GM19238 (cell line): ENCODE data around the gene ARID1B.

Source experiments
- DNase-seq: peaks from one replicate; pipeline ENCODE4 v3.0.0; 2011; ENCODE audit warnings: low spot score; ENCODE audit not compliant: insufficient read length

Gene ARID1B

DNA sequence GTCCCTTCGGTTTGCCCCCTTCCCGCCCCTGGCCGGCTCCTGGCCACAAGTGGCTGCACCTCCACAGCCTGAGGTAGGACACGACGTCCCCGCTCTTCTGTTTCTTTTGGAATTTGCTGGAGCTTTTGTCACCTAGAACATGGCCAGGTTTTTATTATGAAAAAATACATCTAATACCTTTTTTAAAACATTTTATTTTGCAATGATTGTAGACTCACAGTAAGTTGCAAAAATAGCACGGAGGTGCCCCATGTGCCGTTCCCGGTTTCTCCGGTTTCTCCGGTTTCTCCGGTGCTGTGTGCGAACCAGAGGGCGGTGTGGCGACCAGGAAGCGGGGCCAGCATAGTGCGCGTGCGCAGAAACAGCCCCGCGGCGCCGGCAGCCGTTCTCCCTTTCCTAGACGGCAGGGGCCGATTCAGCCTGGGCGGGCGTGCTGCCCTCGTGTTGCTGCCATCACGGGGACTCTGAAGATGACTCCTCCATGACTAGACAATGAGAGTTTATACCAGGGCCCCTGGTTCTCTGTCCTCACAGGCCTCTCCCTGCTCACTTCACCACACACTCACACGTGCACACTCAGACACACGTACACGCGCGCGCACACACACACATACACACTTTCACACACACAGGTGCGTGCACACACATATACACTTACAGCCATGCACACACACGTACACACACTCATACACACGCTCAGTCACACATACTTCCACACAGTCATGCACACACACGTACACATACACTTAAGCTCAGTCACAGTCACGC is 444.1 kb downstream of the ARID1B start:
- peak; percentile 81 for DNase-seq

DNA sequence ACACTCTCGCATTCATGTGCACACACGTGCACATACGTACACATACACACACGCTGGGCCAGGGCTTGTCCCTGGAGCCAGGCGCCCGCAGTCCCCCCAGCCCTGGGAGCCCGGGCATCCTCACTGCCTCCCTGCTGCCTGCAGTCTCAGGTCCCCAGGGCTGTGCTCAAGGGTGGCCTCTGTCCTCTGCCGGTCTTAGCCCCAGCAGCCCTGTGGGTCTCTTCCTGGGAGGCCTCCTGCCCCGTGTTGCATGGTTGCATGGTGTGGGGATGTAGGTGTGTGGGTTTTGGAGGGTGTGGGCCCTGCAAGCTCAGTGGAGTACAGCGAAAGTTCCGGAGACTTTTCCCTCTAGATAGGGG is 444.6 kb downstream of the ARID1B start:
- no peak for DNase-seq

DNA sequence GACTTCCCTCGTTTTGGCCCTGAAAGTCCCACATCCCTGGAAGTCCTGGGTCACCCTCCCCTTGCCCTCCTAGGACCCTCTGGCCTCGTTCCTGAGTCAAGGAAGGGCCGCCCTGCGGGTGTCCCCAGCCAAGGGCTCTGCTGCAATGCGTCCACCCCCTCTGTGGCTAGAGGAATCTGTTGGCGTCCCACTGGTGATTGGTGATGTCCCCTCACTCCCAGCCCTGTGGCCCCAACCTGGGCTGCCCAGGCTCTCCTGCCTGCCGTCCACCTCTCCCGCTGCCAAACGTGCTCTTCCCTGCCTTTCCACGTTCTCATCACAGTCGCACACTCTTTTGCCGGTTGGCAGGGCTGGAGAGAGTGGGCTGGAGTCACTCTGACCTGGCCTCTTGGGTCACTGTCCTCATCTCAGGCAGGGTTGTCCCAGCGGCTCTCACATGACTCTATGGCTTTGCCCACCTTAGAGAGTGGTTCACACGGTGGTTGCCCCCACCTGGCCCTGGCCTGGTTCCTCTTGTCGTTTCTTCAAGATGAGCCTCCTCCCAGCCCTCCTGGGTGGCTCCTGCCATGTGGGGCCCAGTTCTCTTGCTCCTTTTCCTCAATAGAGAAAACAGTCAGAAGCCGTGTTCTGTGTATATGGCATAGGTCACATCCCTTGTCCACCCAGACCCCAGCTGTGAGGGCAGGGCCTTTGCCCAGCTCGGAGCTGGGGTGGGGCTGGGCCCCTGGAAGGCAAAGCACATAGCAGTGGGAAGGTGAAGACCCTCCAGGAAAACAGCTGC is 445.2 kb downstream of the ARID1B start:
- DNase-seq = no peak

DNA sequence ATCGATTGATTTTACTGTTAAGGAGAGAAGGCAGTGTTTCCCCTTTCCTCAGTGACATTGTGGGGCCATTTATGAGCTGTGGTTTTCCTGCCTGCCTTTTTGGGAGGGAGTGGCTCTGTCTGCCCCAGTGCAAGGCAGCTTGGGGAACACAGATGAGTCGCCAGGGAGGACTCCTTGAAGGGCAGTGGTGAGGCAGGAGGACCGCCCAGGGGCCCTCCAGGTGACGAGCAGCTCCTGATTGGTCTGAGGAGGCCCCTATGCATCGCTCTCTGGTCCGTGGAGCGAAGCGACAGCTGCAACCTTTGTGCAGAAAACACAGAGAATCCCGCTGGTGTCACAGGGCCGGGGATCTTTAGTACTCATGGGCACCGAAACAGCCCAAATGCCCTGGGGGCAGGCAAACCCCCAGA is 445.8 kb downstream of the ARID1B start:
- no peak for DNase-seq

DNA sequence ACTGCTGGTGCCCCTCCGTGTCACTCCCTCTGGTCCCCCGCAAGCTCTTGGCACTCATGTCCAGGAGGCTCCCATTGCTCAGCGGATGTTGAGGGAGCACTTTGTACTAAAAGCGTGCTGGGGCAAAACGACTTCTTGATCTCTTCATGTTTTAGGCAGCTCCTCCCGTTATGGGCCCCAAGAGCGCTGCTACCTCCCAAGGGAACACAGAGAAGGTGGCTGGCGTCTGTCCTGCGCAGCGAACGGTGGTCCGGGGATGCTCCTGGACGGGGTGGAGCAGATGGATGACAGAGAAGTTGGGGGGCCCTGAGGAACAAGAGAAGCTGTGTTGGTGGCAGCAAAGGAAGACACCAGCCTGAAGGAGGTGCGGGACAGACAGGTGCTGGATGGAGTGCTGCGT is 446.3 kb downstream of the ARID1B start:
- no peak for DNase-seq

DNA sequence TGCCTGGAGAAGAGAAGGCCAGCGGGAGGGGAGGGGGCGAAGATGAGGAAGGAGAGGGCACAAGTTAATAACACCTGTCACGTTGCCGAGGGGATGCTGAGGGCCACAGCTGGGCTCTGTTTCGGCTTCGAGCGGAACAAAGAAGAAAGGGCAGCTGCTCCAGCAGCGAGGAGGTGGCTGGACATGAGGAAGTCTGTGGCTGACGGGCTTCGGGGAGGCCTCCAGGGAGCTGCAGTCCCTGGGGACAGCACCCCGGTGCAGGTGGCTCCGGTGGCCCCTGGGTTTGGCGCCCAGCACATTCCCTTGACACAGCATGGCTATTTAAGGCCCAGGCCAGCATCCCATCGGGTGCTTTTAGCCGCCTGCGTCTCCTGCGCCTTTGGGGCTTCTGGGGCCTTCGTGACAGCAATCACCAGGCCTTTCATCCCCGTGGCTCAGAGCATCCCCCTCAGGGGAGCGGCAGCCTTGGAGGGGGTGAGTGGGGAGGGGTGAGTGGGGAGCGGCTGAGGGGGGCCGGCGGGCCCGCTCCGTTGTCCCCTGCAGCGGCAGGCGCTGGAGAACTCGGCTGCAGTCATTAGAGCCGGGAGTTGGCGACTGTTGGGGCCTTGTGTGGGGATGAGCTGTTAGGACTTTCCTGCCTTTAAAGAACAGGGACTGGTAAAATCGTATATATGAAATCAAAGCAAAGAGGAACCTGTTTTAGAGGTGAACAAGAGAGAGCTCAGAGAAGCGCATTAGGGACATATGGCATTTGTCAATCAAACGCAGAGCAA is 447.2 kb downstream of the ARID1B start:
- DNase-seq = no peak

DNA sequence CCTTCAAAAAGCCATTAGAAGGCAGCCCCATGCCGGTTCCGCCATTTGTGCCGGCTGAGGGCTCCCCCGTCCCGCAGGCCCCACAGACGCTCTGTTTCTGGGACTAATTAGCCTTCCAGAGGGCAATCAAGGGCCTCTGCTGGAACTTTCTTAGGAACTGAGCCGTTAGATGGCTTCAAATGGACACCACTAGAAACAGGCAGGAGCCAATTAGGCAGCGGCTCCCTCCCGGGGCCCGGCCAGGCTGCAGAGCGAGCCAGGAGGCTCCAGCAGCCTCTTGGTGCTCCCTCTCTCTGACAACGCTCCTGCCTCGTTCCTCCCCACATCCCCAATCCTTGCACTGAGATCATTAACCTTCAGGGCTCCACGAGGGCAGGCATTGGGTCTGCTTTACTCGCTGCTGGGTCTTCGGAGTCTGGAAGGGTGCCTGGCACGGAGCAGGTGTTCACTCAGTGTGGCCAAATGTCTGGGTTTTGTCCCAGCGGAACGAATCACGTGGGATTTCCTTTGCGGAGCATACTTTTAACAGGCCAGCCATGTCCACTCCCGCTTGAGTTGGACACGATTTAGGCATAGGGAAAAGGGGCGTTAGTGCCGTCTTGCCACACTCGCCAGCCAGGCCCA is 447.9 kb downstream of the ARID1B start:
- DNase-seq = no peak

DNA sequence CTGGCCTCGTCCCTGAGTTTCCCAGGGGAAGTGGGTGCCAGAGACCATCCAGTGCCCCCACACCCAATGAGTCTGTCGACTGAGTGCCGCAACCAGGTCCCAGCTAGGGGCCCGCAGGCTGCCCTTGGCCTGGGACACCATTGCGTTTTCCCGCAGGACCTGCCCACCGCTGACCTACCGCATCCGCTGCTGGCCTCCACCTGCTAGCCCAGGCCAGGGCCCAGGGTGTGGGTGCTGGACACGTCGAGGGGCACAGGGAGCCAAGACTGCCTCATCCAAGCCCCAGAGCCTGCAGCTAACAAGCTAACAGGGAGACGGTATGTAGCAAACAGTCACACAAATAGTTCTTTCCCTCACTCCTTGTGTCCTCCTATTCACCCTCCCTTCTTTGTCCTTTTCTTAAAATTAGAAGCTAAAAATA is 448.4 kb downstream of the ARID1B start:
- no peak for DNase-seq

DNA sequence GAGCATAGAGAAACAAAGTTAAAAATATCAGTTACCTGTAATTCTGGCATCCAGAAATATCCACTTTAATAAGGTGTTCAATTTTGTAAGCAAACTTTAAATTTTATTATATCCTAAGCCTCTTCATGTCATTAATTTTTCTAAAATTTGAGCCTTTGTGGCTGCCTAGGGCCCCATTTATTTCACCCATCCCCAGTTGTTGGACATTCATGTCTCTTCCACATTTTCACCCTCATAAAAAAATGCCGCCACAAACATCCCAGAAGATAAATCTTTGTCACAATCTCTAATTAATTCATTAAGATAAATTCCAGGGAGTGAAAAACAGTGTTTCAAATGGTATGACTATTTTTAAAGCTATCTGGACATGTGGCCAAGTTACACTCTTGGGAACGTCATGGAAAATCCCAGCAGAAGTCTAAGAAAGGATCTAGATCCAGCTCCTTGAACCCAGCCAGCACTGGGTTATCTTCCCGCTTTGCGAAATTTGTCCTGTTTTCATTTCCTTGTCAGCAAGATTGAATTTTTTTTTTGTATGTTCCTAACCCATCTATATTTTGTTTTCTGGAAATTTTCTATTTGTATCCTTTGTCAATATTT is 448.9 kb downstream of the ARID1B start:
- DNase-seq = no peak

DNA sequence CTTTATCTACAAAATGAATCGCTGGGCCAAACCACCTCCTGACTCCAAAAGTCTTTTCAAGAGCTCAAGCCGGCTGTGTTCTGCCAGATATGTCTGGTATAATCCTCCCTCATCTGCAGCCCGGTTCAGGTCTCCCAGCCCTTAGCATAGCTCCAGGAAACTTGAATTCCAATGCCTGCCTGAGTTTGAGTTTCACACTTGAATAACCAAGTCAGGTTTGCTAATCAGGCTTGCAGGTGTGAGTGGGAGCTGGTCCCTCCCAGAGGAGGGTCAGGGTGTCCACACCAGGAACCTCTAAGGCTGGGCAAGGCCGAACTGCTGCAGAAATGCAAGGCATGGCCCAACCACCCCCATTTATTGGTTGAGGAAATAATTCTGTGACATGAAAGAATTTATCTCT is 449.6 kb downstream of the ARID1B start:
- no peak for DNase-seq

DNA sequence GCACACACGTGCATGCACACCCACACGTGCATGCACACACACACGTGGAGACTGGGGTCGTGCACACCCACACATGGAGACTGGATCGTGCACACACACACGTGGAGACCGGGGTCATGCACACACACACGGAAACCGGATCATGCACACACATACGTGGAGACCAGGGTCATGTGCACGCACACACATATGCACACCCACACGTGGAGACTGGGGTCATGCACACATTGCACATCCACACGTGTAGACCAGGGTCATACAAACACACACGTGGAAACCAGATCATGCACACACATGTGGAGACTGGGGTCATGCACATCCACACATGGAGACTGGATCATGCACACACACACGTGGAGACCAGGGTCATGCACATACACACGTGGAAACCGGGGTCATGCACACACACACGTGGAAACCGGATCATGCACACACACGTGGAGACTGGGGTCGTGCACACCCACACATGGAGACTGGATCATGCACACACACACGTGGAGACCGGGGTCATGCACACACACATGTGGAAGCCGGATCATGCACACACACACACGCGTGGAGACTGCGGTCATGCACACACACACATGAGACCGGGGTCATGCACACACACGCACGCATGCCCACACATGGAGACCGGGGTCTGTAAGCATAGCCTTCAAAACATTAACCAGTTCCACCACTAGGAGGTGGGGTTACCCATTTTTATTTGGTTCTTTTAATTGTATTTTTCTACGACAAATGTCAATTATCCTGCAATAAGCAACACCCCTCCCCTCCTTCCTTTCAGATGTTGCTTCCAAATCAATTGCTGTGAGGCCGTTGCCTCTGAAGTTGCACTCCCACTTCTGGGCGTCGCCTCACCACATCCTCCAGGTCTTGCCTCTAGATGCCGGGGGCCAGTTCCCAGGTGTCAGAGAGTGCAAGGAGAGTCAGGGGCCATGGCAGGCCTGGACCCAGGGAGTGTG is 450.3 kb downstream of the ARID1B start:
- no peak for DNase-seq

DNA sequence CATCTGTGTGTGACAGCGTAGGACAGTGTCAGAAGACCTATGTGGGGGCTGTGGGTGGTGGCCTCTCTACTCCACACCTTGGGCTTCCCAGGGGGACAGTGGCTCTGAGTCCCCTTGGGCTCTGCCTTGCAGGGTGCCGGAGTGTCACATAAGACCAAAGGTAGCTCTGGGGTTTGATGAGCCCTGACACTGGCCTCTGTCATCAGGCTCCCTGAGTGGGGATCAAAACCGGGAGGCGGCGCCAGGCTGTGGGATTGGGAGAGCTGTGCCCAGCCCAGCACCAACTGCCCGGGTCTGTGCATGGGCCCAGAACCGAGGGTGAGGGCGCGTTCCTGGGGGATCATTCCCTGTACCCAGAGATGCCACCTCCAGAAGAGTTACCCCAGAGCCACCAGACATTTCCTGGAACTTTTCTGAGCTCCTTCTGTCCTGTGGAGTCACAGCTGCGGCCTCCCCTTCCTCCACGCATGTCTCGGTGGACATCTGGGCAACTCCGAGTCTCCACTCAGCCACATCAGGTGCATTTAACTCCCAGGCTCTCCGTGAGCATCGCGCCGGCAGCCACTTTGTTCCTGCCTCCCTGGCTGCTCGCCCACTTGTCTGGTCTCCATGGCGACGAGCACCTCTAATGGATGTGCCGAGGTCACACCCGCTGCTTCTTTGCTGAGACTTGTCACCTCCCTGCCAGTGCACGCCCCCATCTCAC is 451.4 kb downstream of the ARID1B start:
- DNase-seq = no peak

DNA sequence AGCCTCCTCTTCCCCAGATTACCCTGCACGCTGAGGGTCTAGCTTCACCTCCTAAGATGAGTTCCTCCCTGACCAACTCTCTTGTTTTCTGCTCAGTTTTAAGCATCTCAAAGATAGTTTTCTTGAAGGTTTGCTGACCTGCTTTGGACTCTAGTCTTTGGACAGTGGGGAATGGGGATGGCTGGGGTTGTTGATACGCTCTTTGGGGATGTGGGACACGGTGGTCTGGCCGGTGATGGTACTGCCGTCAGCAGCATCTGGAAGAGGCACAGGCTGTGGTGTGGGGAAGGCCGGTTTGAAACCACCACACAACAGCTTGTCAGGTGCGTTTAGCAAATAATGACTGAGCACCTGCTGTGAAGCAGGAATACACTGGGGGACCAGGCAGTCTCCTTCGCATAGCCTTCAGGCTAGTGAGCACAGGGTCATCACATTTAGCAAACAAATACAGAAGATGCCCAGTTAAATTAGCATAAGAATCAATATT is 452.0 kb downstream of the ARID1B start:
- DNase-seq = no peak

DNA sequence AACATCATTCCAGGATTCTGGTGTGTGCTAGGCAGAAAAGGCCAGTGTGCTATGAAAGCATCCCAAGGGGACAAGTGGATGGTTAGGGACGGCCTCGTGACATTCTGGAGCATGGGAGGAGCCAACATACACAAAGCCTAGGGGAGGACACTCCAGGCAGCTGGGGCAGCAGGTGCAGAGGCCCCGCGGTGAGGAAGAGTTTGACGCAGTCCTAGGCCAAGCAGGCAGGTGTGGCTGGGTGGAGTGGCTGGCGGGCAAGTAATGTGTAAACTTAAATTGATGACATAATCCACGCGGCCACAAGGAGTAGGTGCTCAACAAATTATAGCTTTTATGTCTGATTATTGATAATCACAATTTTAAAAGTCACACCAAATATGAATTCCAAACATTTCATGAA is 452.5 kb downstream of the ARID1B start:
- DNase-seq = no peak

DNA sequence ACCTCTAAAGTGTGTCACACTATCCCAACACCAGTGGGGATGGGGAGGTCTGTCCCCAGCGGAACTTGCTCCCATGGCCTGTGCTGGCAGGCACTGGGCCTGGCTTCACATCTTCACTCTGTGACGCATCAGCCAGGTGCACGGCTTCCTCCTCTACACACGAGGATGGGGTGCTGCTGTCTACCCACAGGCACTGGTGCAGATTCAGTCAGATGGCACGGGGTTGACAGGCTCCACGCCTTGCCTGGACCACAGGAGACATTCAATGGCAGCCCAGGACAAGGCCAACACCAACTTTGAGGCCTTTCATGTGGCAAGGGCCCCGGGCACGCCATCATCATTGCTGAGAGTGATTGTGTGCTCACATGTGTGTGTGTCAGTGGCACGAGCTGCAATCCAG is 453.7 kb downstream of the ARID1B start:
- no peak for DNase-seq

DNA sequence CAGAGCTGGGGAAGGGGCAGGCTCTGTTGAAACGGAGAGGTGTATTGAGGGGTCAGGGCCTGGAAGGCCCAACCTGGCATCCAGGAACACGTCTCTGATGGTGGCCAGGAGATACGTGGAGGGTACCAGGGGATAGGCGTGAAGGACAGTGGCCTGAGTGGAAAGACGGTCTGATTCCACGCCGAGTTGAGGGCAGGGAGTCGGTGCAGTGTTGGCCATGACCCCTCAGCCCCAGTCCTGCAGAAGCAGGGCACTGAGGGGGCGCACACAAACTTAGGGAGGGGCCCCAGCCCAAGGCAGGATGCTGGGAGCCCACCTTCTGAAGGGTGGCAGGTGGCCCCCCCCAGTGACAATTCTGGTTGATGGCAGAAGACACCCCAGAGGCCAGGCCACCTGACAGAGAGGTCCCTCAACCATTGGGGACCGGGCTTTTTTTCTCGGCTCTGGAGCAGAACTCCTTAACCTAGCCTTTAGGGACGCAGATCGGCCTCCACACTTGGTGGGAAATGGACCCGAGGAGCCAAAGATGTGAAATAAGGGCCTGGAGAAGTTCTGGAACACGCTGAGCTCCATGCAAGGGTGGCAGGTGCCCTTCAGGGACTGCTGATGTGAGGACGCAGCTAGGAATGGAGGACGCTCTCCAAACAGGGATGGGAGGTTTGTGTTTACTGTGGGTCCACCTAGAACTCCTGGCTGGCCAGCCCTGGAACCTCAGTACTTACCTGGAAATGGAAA is 455.1 kb downstream of the ARID1B start:
- DNase-seq = no peak

DNA sequence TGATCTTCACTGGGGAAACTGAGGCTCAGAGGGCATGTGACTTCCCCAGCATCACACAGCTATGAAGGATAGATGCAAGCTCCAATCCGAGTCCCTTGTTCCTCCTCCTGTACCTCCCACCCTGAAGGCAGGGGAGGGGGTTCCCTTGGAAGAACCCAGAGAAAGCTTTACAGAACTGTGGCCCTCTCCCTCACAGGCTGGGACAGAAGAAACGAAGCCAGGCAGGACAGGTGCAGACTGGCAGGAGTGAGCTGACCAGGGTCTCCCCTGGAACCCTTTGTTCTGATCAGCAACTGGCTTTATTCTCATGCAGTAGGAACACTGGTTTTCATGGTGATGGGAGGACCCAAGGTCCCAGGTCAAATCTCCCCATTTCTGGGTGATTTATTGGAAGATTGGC is 456.0 kb downstream of the ARID1B start:
- DNase-seq = no peak

DNA sequence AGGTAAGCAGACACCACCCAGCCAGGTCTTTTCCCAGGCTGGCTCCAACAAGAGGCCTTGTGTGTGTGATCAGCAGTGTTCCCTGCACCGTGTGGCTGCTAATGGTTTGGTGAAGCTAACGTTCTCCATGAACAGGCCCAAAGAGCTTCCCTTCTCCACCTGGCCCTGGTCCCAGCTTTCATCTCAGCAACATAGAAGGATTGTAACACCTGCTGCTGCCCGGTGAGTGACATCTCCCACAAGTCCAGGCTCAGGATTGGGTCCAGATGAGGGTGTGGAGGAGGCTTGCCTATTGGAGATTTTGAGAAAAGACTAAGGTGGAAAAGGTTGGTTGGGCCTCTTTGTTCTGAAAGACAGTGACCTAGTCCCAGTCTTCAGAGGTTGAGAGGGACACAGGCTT is 456.5 kb downstream of the ARID1B start:
- no peak for DNase-seq

DNA sequence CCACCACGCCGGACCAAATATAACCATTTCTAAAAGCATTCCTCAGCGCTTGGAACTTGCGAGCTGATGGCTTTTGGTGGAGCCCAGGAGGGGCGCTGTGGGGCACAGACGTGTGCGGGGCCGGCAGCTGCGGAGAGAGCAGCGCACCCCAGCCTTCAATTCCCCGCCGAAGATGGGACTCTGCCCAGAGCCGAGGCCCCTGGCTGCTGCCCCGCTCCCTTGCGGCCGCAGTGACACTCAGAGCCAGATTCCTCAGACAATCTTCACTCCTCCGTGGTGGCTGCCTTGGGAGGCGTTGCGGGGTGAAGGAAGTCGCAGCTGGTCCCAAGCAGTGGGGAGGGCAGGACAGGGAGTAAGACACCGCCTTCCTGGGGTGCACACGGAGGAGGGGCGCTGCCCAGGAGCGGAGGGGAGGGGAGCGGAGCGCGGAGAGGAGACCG is 458.4 kb downstream of the ARID1B start:
- DNase-seq = no peak
